GM23248 (cell line): ENCODE measurements around the gene FGGY. TPM values are rescaled to one million over a fixed set of nuclear protein-coding genes. Genes with fewer than 3 reads are reported as not detected.
A peak's percentile ranks its signal among the peaks of the same experiment; 100 is the strongest.

Experiments used
- DNase-seq: peaks from one replicate; pipeline ENCODE4 v3.0.0-alpha.2; 2015
- H2AFZ ChIP-seq: fragments of 200-600 bp; sonication (generic); 2 replicates; pipeline ENCODE4 v1.6.1; 2016; ENCODE audit warnings: antibody characterized with exemption
- H3F3A ChIP-seq: fragments of 200-600 bp; sonication (generic); 2 replicates; pipeline ENCODE4 v1.6.1; 2016; ENCODE audit warnings: mild to moderate bottlenecking, antibody characterized with exemption, mixed run types; ENCODE audit not compliant: insufficient read depth
- H3K27ac ChIP-seq: fragments of 200-600 bp; sonication (generic); 2 replicates; pipeline ENCODE4 v1.5.1; 2016; ENCODE audit warnings: mild to moderate bottlenecking
- H3K27me3 ChIP-seq: fragments of 200-600 bp; sonication (generic); replicated peaks from 2 replicates; pipeline ENCODE4 v1.6.1; 2016; ENCODE audit warnings: mild to moderate bottlenecking; ENCODE audit not compliant: insufficient read depth
- H3K36me3 ChIP-seq: fragments of 200-600 bp; sonication (generic); 2 replicates; pipeline ENCODE4 v1.6.1; 2016; ENCODE audit warnings: low read depth, mild to moderate bottlenecking
- H3K4me1 ChIP-seq: fragments of 200-600 bp; sonication (generic); 2 replicates; pipeline ENCODE4 v1.6.1; 2016; ENCODE audit warnings: mild to moderate bottlenecking; ENCODE audit not compliant: insufficient read depth
- H3K4me2 ChIP-seq: fragments of 200-600 bp; sonication (generic); one replicate; pipeline ENCODE4 v1.6.1; 2016; ENCODE audit warnings: mild to moderate bottlenecking; ENCODE audit not compliant: unreplicated experiment
- H3K4me3 ChIP-seq: fragments of 200-600 bp; sonication (generic); 2 replicates; pipeline ENCODE4 v1.5.1; 2016; ENCODE audit warnings: mild to moderate bottlenecking
- H3K79me2 ChIP-seq: fragments of 200-600 bp; sonication (generic); 2 replicates; pipeline ENCODE4 v1.6.1; 2016; ENCODE audit warnings: mild to moderate bottlenecking; ENCODE audit not compliant: insufficient read depth
- H3K9ac ChIP-seq: fragments of 200-600 bp; sonication (generic); 2 replicates; pipeline ENCODE4 v1.6.1; 2016; ENCODE audit warnings: mild to moderate bottlenecking
- H3K9me2 ChIP-seq: fragments of 200-600 bp; sonication (generic); 2 replicates; pipeline ENCODE4 v1.6.1; 2016; ENCODE audit warnings: mixed run types, mild to moderate bottlenecking, moderate library complexity; ENCODE audit not compliant: insufficient read depth
- H3K9me3 ChIP-seq: fragments of 200-600 bp; sonication (generic); one replicate; pipeline ENCODE4 v1.6.1; 2017; ENCODE audit warnings: low read depth
- H4K20me1 ChIP-seq: fragments of 200-600 bp; sonication (generic); 2 replicates; pipeline ENCODE4 v1.6.0; 2016; ENCODE audit not compliant: insufficient read depth
- EZH2 ChIP-seq: fragments of 200-600 bp; sonication (generic); IDR thresholded peaks from 2 replicates; pipeline ENCODE4 v1.6.1; 2018; ENCODE audit warnings: antibody characterized with exemption, mild to moderate bottlenecking; ENCODE audit not compliant: insufficient read depth, poor library complexity, severe bottlenecking
- EZH2phosphoT487 ChIP-seq: fragments of 200-600 bp; sonication (generic); IDR thresholded peaks from 2 replicates; pipeline ENCODE4 v1.6.1; 2018; ENCODE audit warnings: antibody characterized with exemption, moderate library complexity, mild to moderate bottlenecking, low read depth; ENCODE audit not compliant: insufficient read depth
- WGBS, 2 experiments: methylation state at CpG; one replicate each; pipeline ENCODE4 v1.1.6; 2015 to 2017; ENCODE audit warnings: low lambda C conversion rate in 2 of 2, low coverage in 1 of 2; ENCODE audit errors: missing lambda C conversion rate in 2 of 2; 5-methylcytosine and 5-hydroxymethylcytosine counted together
- in situ Hi-C: fragments of 300-500 bp; cut with MboI; formaldehyde crosslinking; loops from 2 replicates; pipeline ENCODE4 v1.15.0; 2020
- polyA plus RNA-seq: library from polyadenylated mRNA; unstranded; fragments of >200 nt; fragmentation: Nextera tagmentation; extraction: Ambion mirVana; gene quantifications from 2 replicates; pipeline ENCODE4 v1.2.1, GENCODE V29; 2016
- total RNA-seq: library from RNA; depleted of rRNA; stranded (reverse); fragments of >200 nt; shearing (Covaris generic); gene quantifications from 2 replicates; pipeline ENCODE4 v1.2.3, GENCODE V29; 2014

The FGGY gene
- total and polyA plus RNA-seq, 2 experiments from 2014 or later: 12.8 to 16.9 TPM

DNA sequence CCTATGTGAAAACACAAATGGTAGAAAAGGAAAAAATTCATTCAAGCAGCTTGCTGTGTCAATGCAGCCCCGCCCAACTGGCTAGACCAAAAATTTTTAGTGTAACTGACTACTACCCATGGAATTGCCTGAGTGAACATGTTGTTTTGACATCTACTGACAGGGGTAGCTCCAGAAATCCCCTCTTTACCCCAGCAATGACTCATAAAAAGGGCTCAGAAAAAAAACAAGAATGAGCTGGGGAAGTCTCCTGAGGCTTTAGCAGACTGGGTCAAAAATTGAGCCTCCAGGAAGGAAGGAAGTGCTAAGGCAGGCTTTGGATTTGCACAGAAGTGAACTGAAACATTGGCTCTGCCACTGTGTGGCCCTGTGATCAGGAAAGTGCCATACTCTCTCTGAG is 24.4 kb upstream of the FGGY start:
- Histone ChIP-seq H3K79me2 (no peaks in the 10 kb centered on the region), H3K9me3 (no peaks in the 10 kb centered on the region), H3K4me3 (no peak overlapping the region), H3F3A (peaks cover 17% of the 10 kb centered on the region), H3K9ac (peak overlapping the region; percentile 11; the same call in 1 of the 2 replicates), H3K36me3 (no peaks in the 10 kb centered on the region), H3K4me2 (peak overlapping the region; percentile 40), H2AFZ (peak overlapping the region; percentile 67), H3K27ac (peak overlapping the region; percentile 29), H3K27me3 (no peaks in the 10 kb centered on the region), H3K9me2 (no peaks in the 10 kb centered on the region), H4K20me1 (no peaks in the 10 kb centered on the region), H3K4me1 (peaks cover 16% of the 10 kb centered on the region)
- no peak for TF ChIP-seq EZH2phosphoT487
- TF ChIP-seq EZH2: no peak
- 33 to 46% methylated on average over 1 of the region's 1 CpG for WGBS, 2 experiments
- peak; percentile 65 for DNase-seq
- in situ Hi-C loops: no loop called here

DNA sequence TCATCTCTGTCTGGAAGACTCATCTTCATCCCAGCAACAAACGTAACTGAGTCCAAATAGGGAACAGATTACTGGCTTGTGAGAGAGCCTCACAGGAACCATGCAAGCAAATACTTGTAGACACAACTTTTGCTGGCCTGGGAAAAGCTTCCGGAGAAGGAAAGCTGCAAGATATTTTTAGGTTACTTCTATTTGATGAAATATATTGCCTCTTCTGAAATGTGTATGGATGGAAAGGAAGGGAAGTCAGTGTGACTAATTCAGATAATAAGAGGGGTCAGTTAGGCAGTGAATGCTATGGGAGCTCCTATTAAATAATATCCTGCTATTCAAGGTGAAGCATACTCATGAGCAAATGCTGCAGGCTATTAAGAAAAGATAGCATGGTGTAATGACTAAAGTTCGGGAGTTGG is 20.4 kb upstream of the FGGY start:
- Histone ChIP-seq H4K20me1 (no peaks in the 10 kb centered on the region), H3K9me2 (no peaks in the 10 kb centered on the region), H3K4me1 (peaks cover 16% of the 10 kb centered on the region), H3F3A (peaks cover 17% of the 10 kb centered on the region), H2AFZ (no peak overlapping the region), H3K27ac (no peak overlapping the region), H3K27me3 (no peaks in the 10 kb centered on the region), H3K36me3 (no peaks in the 10 kb centered on the region), H3K9me3 (no peaks in the 10 kb centered on the region), H3K79me2 (no peaks in the 10 kb centered on the region), H3K4me3 (no peak overlapping the region), H3K9ac (no peak overlapping the region), H3K4me2 (no peak overlapping the region)
- TF ChIP-seq EZH2phosphoT487: no peak
- TF ChIP-seq EZH2: no peak
- in situ Hi-C loops: loop anchor here (25.0 kb wide), 1 partner anchor 489 kb away; the partner anchor contains the start of gene JUN
- no peak for DNase-seq
- 58 to 60% methylated on average over 3 of the region's 3 CpGs for WGBS, 2 experiments

DNA sequence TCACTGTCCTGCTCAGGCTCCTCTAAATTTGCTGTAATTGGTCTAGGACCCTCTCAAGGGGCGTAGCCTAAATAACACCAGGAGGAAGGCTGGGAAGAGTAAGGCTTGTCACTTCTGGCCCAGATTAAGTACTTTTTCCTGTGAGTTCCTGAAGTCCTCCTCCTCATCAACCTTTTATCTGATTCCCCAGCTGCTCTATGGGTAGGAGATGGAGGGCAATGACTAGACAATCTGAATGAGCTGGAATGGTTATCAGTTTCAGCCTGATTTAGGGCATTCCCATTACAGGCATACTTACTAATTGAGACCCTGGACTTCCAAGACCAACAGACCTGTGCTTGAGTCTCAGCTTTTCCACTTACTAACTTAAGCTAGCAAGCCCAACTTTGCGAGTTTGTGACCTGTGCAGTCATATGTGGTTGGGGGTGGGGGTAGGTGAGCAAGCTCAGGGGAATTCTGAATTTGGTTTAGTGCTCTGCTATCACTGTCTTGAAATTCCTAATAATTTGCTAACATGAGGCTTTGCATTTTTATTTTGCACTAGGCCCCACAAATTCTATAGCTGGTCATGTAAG is 18.0 kb upstream of the FGGY start:
- Histone ChIP-seq H3K4me1 (no peaks in the 10 kb centered on the region), H3F3A (no peaks in the 10 kb centered on the region), H3K79me2 (no peaks in the 10 kb centered on the region), H3K9me3 (no peaks in the 10 kb centered on the region), H3K27me3 (no peaks in the 10 kb centered on the region), H3K9me2 (no peaks in the 10 kb centered on the region), H3K4me3 (no peak overlapping the region), H3K9ac (no peak overlapping the region), H3K27ac (no peak overlapping the region), H3K4me2 (no peak overlapping the region), H4K20me1 (no peaks in the 10 kb centered on the region), H2AFZ (no peak overlapping the region), H3K36me3 (no peaks in the 10 kb centered on the region)
- DNase-seq: no peak
- 96 to 100% methylated on average over 2 of the region's 2 CpGs for WGBS, 2 experiments
- no peak for TF ChIP-seq EZH2phosphoT487
- no peak for TF ChIP-seq EZH2
- in situ Hi-C loops: loop anchor here (25.0 kb wide), 1 partner anchor 492 kb away; the partner anchor contains the start of gene JUN

DNA sequence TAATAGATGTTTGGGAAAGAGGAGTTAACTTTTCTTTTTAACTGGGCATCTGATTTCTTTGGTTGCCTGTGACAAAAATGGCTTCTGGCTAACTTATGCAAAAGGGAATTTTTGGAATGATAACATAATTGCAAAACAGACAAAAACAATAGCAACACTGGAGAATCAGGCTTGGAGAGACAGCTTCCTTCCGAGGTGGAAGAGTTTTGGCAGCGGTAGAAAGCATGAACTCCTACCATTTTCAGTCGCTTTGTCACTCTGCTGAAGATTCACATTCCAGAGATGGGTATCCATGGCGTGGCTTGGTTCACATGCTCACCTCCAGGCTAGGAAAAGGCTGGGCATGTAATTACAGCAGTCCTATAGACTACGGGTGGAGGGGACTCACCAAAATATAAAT is 17.2 kb upstream of the FGGY start:
- Histone ChIP-seq H4K20me1 (no peaks in the 10 kb centered on the region), H3K4me3 (no peak overlapping the region), H3K9me3 (no peaks in the 10 kb centered on the region), H3K4me2 (no peak overlapping the region), H3K79me2 (no peaks in the 10 kb centered on the region), H3F3A (no peaks in the 10 kb centered on the region), H2AFZ (no peak overlapping the region), H3K4me1 (no peaks in the 10 kb centered on the region), H3K9me2 (no peaks in the 10 kb centered on the region), H3K27me3 (no peaks in the 10 kb centered on the region), H3K36me3 (no peaks in the 10 kb centered on the region), H3K9ac (no peak overlapping the region), H3K27ac (no peak overlapping the region)
- DNase-seq: no peak
- TF ChIP-seq EZH2: no peak
- TF ChIP-seq EZH2phosphoT487: no peak
- 76 to 80% methylated on average over 5 of the region's 5 CpGs for WGBS, 2 experiments
- in situ Hi-C loops: loop anchor here (25.0 kb wide), 1 partner anchor 492 kb away; the partner anchor contains the start of gene JUN

- no peaks in the 10 kb centered on the region for H3K9me2 ChIP-seq
These were observed 13.9 kb upstream of the FGGY start for GRCh38 chr1:59282951-59283350.

More at GRCh38 chr1:59282951-59283350, 13.9 kb upstream of the FGGY start:
- no peak overlapping the region for H3K4me2 ChIP-seq
- H3K9me3 ChIP-seq: no peaks in the 10 kb centered on the region
- H3K36me3 ChIP-seq: no peaks in the 10 kb centered on the region
- no peaks in the 10 kb centered on the region for H3F3A ChIP-seq
- no peaks in the 10 kb centered on the region for H3K27me3 ChIP-seq
- in situ Hi-C loops: loop anchor here (25.0 kb wide), 1 partner anchor 496 kb away; the partner anchor contains the start of gene JUN
- no peaks in the 10 kb centered on the region for H4K20me1 ChIP-seq
- TF ChIP-seq EZH2phosphoT487: no peak
- TF ChIP-seq EZH2: no peak
- H3K9ac ChIP-seq: no peak overlapping the region
- WGBS, 2 experiments: 43 to 60% methylated on average over 1 of the region's 1 CpG
- no peak overlapping the region for H3K27ac ChIP-seq
- H3K4me3 ChIP-seq: no peak overlapping the region
- H3K79me2 ChIP-seq: no peaks in the 10 kb centered on the region
- DNase-seq: no peak
- no peaks in the 10 kb centered on the region for H3K4me1 ChIP-seq
- H2AFZ ChIP-seq: no peak overlapping the region
